ENCODE results near the gene KHNYN.
A peak's percentile ranks its signal among the peaks of the same experiment; 100 is the strongest.

KHNYN gene

GRCh38 chr14:24432259-24433131, 2.7 kb downstream of the KHNYN start:
- DNase-seq: no peak
- in situ Hi-C loops (cut with HindIII; ENCODE audit: low pct_ligation_motif_present, low pct_unique_long_range_greater_than_20kb, low sequenced_read_pairs): no loop called here

- no peak for DNase-seq
- in situ Hi-C loops (cut with HindIII; ENCODE audit: low pct_ligation_motif_present, low pct_unique_long_range_greater_than_20kb, low sequenced_read_pairs): no loop called here
Measured at GRCh38 chr14:24434036-24434435, 4.3 kb downstream of the KHNYN start.

GRCh38 chr14:24434676-24435075, 4.9 kb downstream of the KHNYN start:
- in situ Hi-C loops (cut with HindIII; ENCODE audit: low pct_ligation_motif_present, low pct_unique_long_range_greater_than_20kb, low sequenced_read_pairs): no loop called here
- no peak for DNase-seq

GRCh38 chr14:24435192-24435810, 5.5 kb downstream of the KHNYN start:
- in situ Hi-C loops (cut with HindIII; ENCODE audit: low pct_ligation_motif_present, low pct_unique_long_range_greater_than_20kb, low sequenced_read_pairs): no loop called here
- no peak for DNase-seq

GRCh38 chr14:24435998-24436354, 6.2 kb downstream of the KHNYN start:
- in situ Hi-C loops (cut with HindIII; ENCODE audit: low pct_ligation_motif_present, low pct_unique_long_range_greater_than_20kb, low sequenced_read_pairs): no loop called here
- DNase-seq: no peak

- peak; percentile 60 for DNase-seq
- in situ Hi-C loops (cut with HindIII; ENCODE audit: low pct_ligation_motif_present, low pct_unique_long_range_greater_than_20kb, low sequenced_read_pairs): no loop called here
Measured at GRCh38 chr14:24436355-24437019, 6.7 kb downstream of the KHNYN start.

- in situ Hi-C loops (cut with HindIII; ENCODE audit: low pct_ligation_motif_present, low pct_unique_long_range_greater_than_20kb, low sequenced_read_pairs): no loop called here
- DNase-seq: no peak
Measured at GRCh38 chr14:24437020-24437735, 7.4 kb downstream of the KHNYN start.

GRCh38 chr14:24437736-24438067, 7.9 kb downstream of the KHNYN start:
- in situ Hi-C loops (cut with HindIII; ENCODE audit: low pct_ligation_motif_present, low pct_unique_long_range_greater_than_20kb, low sequenced_read_pairs): no loop called here
- no peak for DNase-seq

GRCh38 chr14:24438223-24439097, 8.7 kb downstream of the KHNYN start:
- DNase-seq: no peak
- in situ Hi-C loops (cut with HindIII; ENCODE audit: low pct_ligation_motif_present, low pct_unique_long_range_greater_than_20kb, low sequenced_read_pairs): no loop called here

- DNase-seq: no peak
- in situ Hi-C loops (cut with HindIII; ENCODE audit: low pct_ligation_motif_present, low pct_unique_long_range_greater_than_20kb, low sequenced_read_pairs): no loop called here
Measured at GRCh38 chr14:24439257-24439656, 9.5 kb downstream of the KHNYN start.

- in situ Hi-C loops (cut with HindIII; ENCODE audit: low pct_ligation_motif_present, low pct_unique_long_range_greater_than_20kb, low sequenced_read_pairs): no loop called here
- DNase-seq: no peak
Measured at GRCh38 chr14:24439830-24440605, 10.3 kb downstream of the KHNYN start.

- DNase-seq: no peak
- in situ Hi-C loops (cut with HindIII; ENCODE audit: low pct_ligation_motif_present, low pct_unique_long_range_greater_than_20kb, low sequenced_read_pairs): no loop called here
Measured at GRCh38 chr14:24440606-24441399, 11.0 kb downstream of the KHNYN start.

- no peak for DNase-seq
- in situ Hi-C loops (cut with HindIII; ENCODE audit: low pct_ligation_motif_present, low pct_unique_long_range_greater_than_20kb, low sequenced_read_pairs): no loop called here
Measured at GRCh38 chr14:24441485-24441884, 11.7 kb downstream of the KHNYN start.

GRCh38 chr14:24441904-24442239, 12.1 kb downstream of the KHNYN start:
- DNase-seq: peak; percentile 51
- in situ Hi-C loops (cut with HindIII; ENCODE audit: low pct_ligation_motif_present, low pct_unique_long_range_greater_than_20kb, low sequenced_read_pairs): no loop called here

- peak; percentile 96 for DNase-seq
- in situ Hi-C loops (cut with HindIII; ENCODE audit: low pct_ligation_motif_present, low pct_unique_long_range_greater_than_20kb, low sequenced_read_pairs): no loop called here
Measured at GRCh38 chr14:24442240-24443052, 12.7 kb downstream of the KHNYN start, which contains the start of gene SDR39U1. TSS of gene SDR39U1 (minus strand) at chr14:24442776. CDS start at chr14:24442769, 7 bp downstream.

GRCh38 chr14:24443053-24443665, 13.4 kb downstream of the KHNYN start:
- peak; percentile 20 for DNase-seq
- in situ Hi-C loops (cut with HindIII; ENCODE audit: low pct_ligation_motif_present, low pct_unique_long_range_greater_than_20kb, low sequenced_read_pairs): no loop called here

All from ACHN (cell line).